ENCODE results near the gene KRT10.
A peak's percentile ranks its signal among the peaks of the same experiment; 100 is the strongest.
"Not testable (repeated sequence)": the region's sequence is repeated elsewhere in the genome, so short reads cannot be mapped to it uniquely, and the experiment has no call there.

Gene KRT10

GRCh38 chr17:40822132-40822812, at the start of gene KRT10:
TSS of gene KRT10 (minus strand) at chr17:40822614. CDS start at chr17:40822585, 29 bp downstream.
- DNase-seq, result no peak

GRCh38 chr17:40871316-40871715, 48.9 kb upstream of the KRT10 start:
- DNase-seq, result no peak

GRCh38 chr17:40870136-40870535, 47.7 kb upstream of the KRT10 start:
- peak; percentile 79 for DNase-seq

- DNase-seq, result no peak
Observed at GRCh38 chr17:40866838-40867237, 44.4 kb upstream of the KRT10 start, which contains the start of gene KRT12. TSS of gene KRT12 (minus strand) at chr17:40867223. CDS start at chr17:40867186, 37 bp downstream.

GRCh38 chr17:40864661-40865390, 42.4 kb upstream of the KRT10 start:
- no peak for DNase-seq

- DNase-seq, result peak; percentile 92
Observed at GRCh38 chr17:40862985-40863733, 40.7 kb upstream of the KRT10 start.

GRCh38 chr17:40859536-40859935, 37.1 kb upstream of the KRT10 start:
- no peak for DNase-seq

- not testable (repeated sequence) for DNase-seq
Observed at GRCh38 chr17:40858667-40859066, 36.3 kb upstream of the KRT10 start.

GRCh38 chr17:40857535-40857934, 35.1 kb upstream of the KRT10 start:
- no peak for DNase-seq

GRCh38 chr17:40854175-40854814, 31.9 kb upstream of the KRT10 start:
- DNase-seq, result no peak

GRCh38 chr17:40852364-40852763, 29.9 kb upstream of the KRT10 start:
- DNase-seq, result no peak

- no peak for DNase-seq
Observed at GRCh38 chr17:40850293-40850972, 28.0 kb upstream of the KRT10 start.

GRCh38 chr17:40849723-40850122, 27.3 kb upstream of the KRT10 start:
- DNase-seq, result no peak

GRCh38 chr17:40848583-40849235, 26.3 kb upstream of the KRT10 start:
- DNase-seq, result no peak

- no peak for DNase-seq
Observed at GRCh38 chr17:40846515-40847144, 24.2 kb upstream of the KRT10 start.

- no peak for DNase-seq
Observed at GRCh38 chr17:40844671-40845107, 22.3 kb upstream of the KRT10 start.

GRCh38 chr17:40843242-40843641, 20.8 kb upstream of the KRT10 start:
- DNase-seq, result no peak

- no peak for DNase-seq
Observed at GRCh38 chr17:40841246-40841645, 18.8 kb upstream of the KRT10 start.

GRCh38 chr17:40839194-40839593, 16.8 kb upstream of the KRT10 start:
- no peak for DNase-seq

- DNase-seq, result no peak
Observed at GRCh38 chr17:40836020-40836419, 13.6 kb upstream of the KRT10 start.

GRCh38 chr17:40833882-40834281, 11.5 kb upstream of the KRT10 start:
- DNase-seq, result no peak

All from islet precursor cell (in vitro differentiated cells).